ENCODE results near the gene NOP16. TPM values are rescaled to one million over a fixed set of nuclear protein-coding genes. Genes with fewer than 3 reads are reported as not detected.

Gene NOP16
- total RNA-seq, 6 donors from 2014 or later = 3.1 to 25.4 (median 12.1) TPM

DNA sequence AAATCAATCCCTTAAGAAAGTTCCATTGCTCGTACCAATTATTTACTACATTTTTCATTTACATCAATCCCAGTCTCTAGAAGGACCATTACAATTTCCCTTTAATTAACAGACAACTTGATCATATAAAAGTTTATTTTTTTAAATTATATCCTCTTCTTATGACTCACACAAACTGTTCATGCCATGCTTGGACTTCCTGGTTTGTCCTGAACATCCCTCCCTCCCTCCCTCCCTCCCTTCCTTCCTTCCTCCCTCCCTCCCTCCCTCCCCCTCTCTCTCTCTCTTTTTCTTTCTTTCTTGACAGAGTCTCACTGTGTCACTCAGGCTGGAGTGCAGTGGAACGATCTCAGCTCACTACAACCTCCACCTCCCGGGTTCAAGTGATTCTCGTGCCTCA is 39.6 kb upstream of the NOP16 start:
- H3K9me3 ChIP-seq = no peaks in the 10 kb centered on the region
- TF ChIP-seq, protein P1, sequence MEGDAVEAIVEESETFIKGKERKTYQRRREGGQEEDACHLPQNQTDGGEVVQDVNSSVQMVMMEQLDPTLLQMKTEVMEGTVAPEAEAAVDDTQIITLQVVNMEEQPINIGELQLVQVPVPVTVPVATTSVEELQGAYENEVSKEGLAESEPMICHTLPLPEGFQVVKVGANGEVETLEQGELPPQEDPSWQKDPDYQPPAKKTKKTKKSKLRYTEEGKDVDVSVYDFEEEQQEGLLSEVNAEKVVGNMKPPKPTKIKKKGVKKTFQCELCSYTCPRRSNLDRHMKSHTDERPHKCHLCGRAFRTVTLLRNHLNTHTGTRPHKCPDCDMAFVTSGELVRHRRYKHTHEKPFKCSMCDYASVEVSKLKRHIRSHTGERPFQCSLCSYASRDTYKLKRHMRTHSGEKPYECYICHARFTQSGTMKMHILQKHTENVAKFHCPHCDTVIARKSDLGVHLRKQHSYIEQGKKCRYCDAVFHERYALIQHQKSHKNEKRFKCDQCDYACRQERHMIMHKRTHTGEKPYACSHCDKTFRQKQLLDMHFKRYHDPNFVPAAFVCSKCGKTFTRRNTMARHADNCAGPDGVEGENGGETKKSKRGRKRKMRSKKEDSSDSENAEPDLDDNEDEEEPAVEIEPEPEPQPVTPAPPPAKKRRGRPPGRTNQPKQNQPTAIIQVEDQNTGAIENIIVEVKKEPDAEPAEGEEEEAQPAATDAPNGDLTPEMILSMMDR (IDR thresholded peaks at IDR 0.05) = no peak
- TF ChIP-seq POLR2AphosphoS5 (IDR thresholded peaks at IDR 0.05) (no peak), EP300 (IDR thresholded peaks at IDR 0.05) (no peak), POLR2A (IDR thresholded peaks at IDR 0.05) (no peak)
- no peak overlapping the region for H3K27ac ChIP-seq
- no peaks in the 10 kb centered on the region for H3K36me3 ChIP-seq
- no peak overlapping the region for H3K4me3 ChIP-seq
- no peak for DNase-seq
- no peaks in the 10 kb centered on the region for H3K4me1 ChIP-seq
- no peaks in the 10 kb centered on the region for H3K27me3 ChIP-seq
- WGBS, 2 donors = 66 to 75% methylated on average over 2 to 4 of the region's 4 CpGs
- no peak for ATAC-seq (ENCODE audit: low FRiP score in 2 of 2)

GRCh38 chr5:176426876-176427275 is 38.5 kb upstream of the NOP16 start:
- no peaks in the 10 kb centered on the region for H3K36me3 ChIP-seq
- TF ChIP-seq POLR2AphosphoS5 (IDR thresholded peaks at IDR 0.05) (no peak), POLR2A (IDR thresholded peaks at IDR 0.05) (no peak)
- no peak for DNase-seq
- H3K4me3 ChIP-seq = no peak overlapping the region
- H3K9me3 ChIP-seq = no peaks in the 10 kb centered on the region
- no peaks in the 10 kb centered on the region for H3K27me3 ChIP-seq
- no peak for ATAC-seq (ENCODE audit: low FRiP score in 2 of 2)
- 72 to 88% methylated on average over 1 of the region's 1 CpG for WGBS, 2 donors
- no peaks in the 10 kb centered on the region for H3K4me1 ChIP-seq
- no peak overlapping the region for H3K27ac ChIP-seq

DNA sequence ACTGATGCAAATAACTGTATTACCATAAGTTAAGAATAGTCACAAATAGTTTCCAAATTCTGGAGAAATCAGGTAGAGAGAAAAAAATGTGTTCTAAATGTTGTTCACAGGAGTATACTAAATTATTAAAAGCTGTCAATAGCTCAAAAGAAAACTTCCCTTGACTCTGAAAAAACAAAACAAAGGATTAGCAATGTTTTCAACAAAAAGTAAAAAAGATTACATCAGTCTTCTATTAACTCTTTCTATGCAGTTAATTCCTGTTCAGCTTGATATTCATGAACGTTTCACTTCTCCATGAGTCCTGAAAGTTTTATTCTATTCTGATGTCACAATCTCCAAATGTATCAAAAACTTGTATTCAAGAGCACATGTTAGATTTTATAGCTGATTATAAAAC is 37.4 kb upstream of the NOP16 start:
- Histone ChIP-seq H3K4me1 (no peaks in the 10 kb centered on the region), H3K27me3 (no peaks in the 10 kb centered on the region), H3K36me3 (no peaks in the 10 kb centered on the region), H3K4me3 (no peak overlapping the region), H3K27ac (no peak overlapping the region), H3K9me3 (no peaks in the 10 kb centered on the region)
- TF ChIP-seq, protein P1 (IDR thresholded peaks at IDR 0.05) = no peak
- TF ChIP-seq EP300 (IDR thresholded peaks at IDR 0.05) = no peak
- no peak for TF ChIP-seq POLR2AphosphoS5 (IDR thresholded peaks at IDR 0.05)
- TF ChIP-seq POLR2A (IDR thresholded peaks at IDR 0.05) = no peak
- 79 to 93% methylated on average over 1 of the region's 1 CpG for WGBS, 2 donors
- ATAC-seq (ENCODE audit: low FRiP score in 2 of 2) (no peak), DNase-seq (no peak)

- TF ChIP-seq EP300 (IDR thresholded peaks at IDR 0.05) = no peak
- TF ChIP-seq POLR2A (IDR thresholded peaks at IDR 0.05) = no peak
- TF ChIP-seq, protein P1 (IDR thresholded peaks at IDR 0.05) = no peak
- no peak for TF ChIP-seq POLR2AphosphoS5 (IDR thresholded peaks at IDR 0.05)
- no peaks in the 10 kb centered on the region for H3K9me3 ChIP-seq
- DNase-seq (no peak), ATAC-seq (ENCODE audit: low FRiP score in 2 of 2) (no peak)
- H3K4me3 ChIP-seq = no peak overlapping the region
- 83 to 88% methylated on average over 1 of the region's 1 CpG for WGBS, 2 donors
- no peak overlapping the region for H3K27ac ChIP-seq
- H3K27me3 ChIP-seq = no peaks in the 10 kb centered on the region
- H3K36me3 ChIP-seq = no peaks in the 10 kb centered on the region
- H3K4me1 ChIP-seq = no peaks in the 10 kb centered on the region
Observed at GRCh38 chr5:176425138-176425537, 36.7 kb upstream of the NOP16 start.

DNA sequence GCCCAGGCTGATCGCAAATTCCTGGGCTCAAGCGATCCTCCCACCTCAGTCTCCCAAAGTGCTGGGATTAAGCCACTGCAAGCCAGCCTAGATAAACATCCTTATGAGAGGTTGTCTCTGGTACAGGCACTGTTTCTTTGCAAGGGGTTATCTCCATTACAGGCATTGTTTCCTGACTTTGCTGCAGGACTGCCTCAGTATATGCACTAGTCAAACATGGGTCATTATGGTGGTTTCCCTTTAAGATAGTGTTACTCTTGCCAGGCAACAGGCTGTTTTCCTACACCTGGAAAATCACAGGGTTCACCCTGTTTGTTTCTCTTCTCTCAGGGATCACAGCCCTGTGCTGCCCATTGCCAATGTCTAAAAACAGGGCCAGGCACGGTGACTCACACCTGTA is 35.8 kb upstream of the NOP16 start:
- Histone ChIP-seq H3K36me3 (no peaks in the 10 kb centered on the region), H3K27me3 (no peaks in the 10 kb centered on the region), H3K27ac (no peak overlapping the region), H3K9me3 (no peaks in the 10 kb centered on the region), H3K4me1 (no peaks in the 10 kb centered on the region), H3K4me3 (no peak overlapping the region)
- ATAC-seq (ENCODE audit: low FRiP score in 2 of 2) = no peak
- DNase-seq = no peak
- TF ChIP-seq, protein P1 (IDR thresholded peaks at IDR 0.05) = no peak
- TF ChIP-seq POLR2AphosphoS5 (IDR thresholded peaks at IDR 0.05) (no peak), EP300 (IDR thresholded peaks at IDR 0.05) (no peak), POLR2A (IDR thresholded peaks at IDR 0.05) (no peak)
- WGBS, 2 donors = 83 to 88% methylated on average over 3 of the region's 3 CpGs

Measured in upper lobe of left lung (tissue), 6 donors.